ENCODE data around the gene GUCY2C. TPM values are rescaled to one million over a fixed set of nuclear protein-coding genes. Genes with fewer than 3 reads are reported as not detected.
A peak's percentile ranks its signal among the peaks of the same experiment; 100 is the strongest.

GUCY2C gene
- total RNA-seq, 6 experiments from 2014 or later = 0.10 TPM; not detected in 5

GRCh38 chr12:14664434-14665023 is 31.9 kb downstream of the GUCY2C start:
- no peaks in the 10 kb centered on the region for H3K4me1 ChIP-seq
- TF ChIP-seq POLR2A (IDR thresholded peaks at IDR 0.05) (no peak), CTCF (IDR thresholded peaks at IDR 0.05) (peak; percentile 60 to 70 (median 66))
- no peak for DNase-seq
- ATAC-seq = peak; percentile 67 to 81 (median 79)
- H3K4me3 ChIP-seq = no peak overlapping the region
- WGBS (ENCODE audit: insufficient coverage, low coverage, low lambda C conversion rate, missing lambda C conversion rate) = 64% methylated on average over 7 of the region's 7 CpGs
- H3K36me3 ChIP-seq = no peaks in the 10 kb centered on the region
- no peak overlapping the region for H3K27ac ChIP-seq
- intact Hi-C loops (cut with DNase I) = no loop called here
- no peaks in the 10 kb centered on the region for H3K27me3 ChIP-seq
- H3K9me3 ChIP-seq = no peaks in the 10 kb centered on the region

- H3K36me3 ChIP-seq = no peaks in the 10 kb centered on the region
- 94% methylated on average over 5 of the region's 5 CpGs for WGBS (ENCODE audit: insufficient coverage, low coverage, low lambda C conversion rate, missing lambda C conversion rate)
- H3K27me3 ChIP-seq = no peaks in the 10 kb centered on the region
- H3K4me3 ChIP-seq = no peak overlapping the region
- intact Hi-C loops (cut with DNase I) = no loop called here
- TF ChIP-seq CTCF (IDR thresholded peaks at IDR 0.05) = no peak
- TF ChIP-seq POLR2A (IDR thresholded peaks at IDR 0.05) = no peak
- no peaks in the 10 kb centered on the region for H3K9me3 ChIP-seq
- H3K27ac ChIP-seq = no peak overlapping the region
- no peaks in the 10 kb centered on the region for H3K4me1 ChIP-seq
- DNase-seq (no peak), ATAC-seq (no peak)
Measured at GRCh38 chr12:14663002-14663401, 33.4 kb downstream of the GUCY2C start.

- no peaks in the 10 kb centered on the region for H3K4me1 ChIP-seq
- whole genome bisulfite sequencing (ENCODE audit: insufficient coverage, low coverage, low lambda C conversion rate, missing lambda C conversion rate) = 75% methylated on average over 1 of the region's 9 CpGs
- no peak overlapping the region for H3K27ac ChIP-seq
- no peaks in the 10 kb centered on the region for H3K36me3 ChIP-seq
- TF ChIP-seq POLR2A (IDR thresholded peaks at IDR 0.05) (no peak), CTCF (IDR thresholded peaks at IDR 0.05) (no peak)
- no peak for ATAC-seq
- H3K27me3 ChIP-seq = no peaks in the 10 kb centered on the region
- DNase-seq = no peak
- intact Hi-C loops (cut with DNase I) = no loop called here
- no peak overlapping the region for H3K4me3 ChIP-seq
- no peaks in the 10 kb centered on the region for H3K9me3 ChIP-seq
Measured at GRCh38 chr12:14656846-14657245, 39.6 kb downstream of the GUCY2C start.

DNA sequence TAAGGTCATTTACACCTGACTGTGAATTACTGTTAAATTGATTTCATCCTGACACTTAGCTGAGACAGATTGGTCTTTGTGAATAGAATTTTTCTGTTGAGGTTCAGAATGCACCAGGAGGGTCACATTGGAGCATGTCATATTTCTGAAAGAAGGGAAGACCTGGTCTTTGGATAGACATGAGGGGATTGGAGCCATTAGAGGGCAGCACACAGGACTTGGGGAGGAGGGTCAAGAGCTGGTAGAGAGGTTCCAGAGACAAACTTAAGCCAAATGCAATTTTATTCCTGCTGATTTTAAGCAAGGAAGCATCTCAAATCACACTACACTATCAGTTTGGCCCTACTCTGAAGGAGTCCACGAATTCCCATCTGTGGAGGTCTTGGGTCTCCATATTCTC is 41.1 kb downstream of the GUCY2C start:
- no peak overlapping the region for H3K4me3 ChIP-seq
- intact Hi-C loops (cut with DNase I) = no loop called here
- TF ChIP-seq CTCF (IDR thresholded peaks at IDR 0.05) (no peak), POLR2A (IDR thresholded peaks at IDR 0.05) (no peak)
- no peaks in the 10 kb centered on the region for H3K4me1 ChIP-seq
- H3K27ac ChIP-seq = no peak overlapping the region
- WGBS (ENCODE audit: insufficient coverage, low coverage, low lambda C conversion rate, missing lambda C conversion rate) = 85% methylated on average over 1 of the region's 1 CpG
- no peak for DNase-seq
- ATAC-seq = no peak
- no peaks in the 10 kb centered on the region for H3K9me3 ChIP-seq
- no peaks in the 10 kb centered on the region for H3K36me3 ChIP-seq
- no peaks in the 10 kb centered on the region for H3K27me3 ChIP-seq

GRCh38 chr12:14654842-14655241 is 41.6 kb downstream of the GUCY2C start:
- no peaks in the 10 kb centered on the region for H3K27me3 ChIP-seq
- intact Hi-C loops (cut with DNase I) = no loop called here
- no peaks in the 10 kb centered on the region for H3K9me3 ChIP-seq
- TF ChIP-seq CTCF (IDR thresholded peaks at IDR 0.05) = no peak
- no peak for TF ChIP-seq POLR2A (IDR thresholded peaks at IDR 0.05)
- DNase-seq (no peak), ATAC-seq (no peak)
- H3K36me3 ChIP-seq = no peaks in the 10 kb centered on the region
- no peaks in the 10 kb centered on the region for H3K4me1 ChIP-seq
- H3K27ac ChIP-seq = no peak overlapping the region
- H3K4me3 ChIP-seq = no peak overlapping the region
